Mammary epithelial cell (primary cell): ENCODE data around the gene ADAMTSL2.

Source experiments
- CTCF ChIP-seq, 2 donors: IDR thresholded peaks in 1 of 2; conservative IDR thresholded peaks in 1 of 2; 2 replicates each; pipeline ENCODE4 v1.5.1; 2011 to 2012; ENCODE audit warnings: inconsistent platforms in 2 of 2, low read length in 2 of 2, mild to moderate bottlenecking in 2 of 2, control low read depth in 1 of 2, low read depth in 1 of 2; ENCODE audit not compliant: insufficient read depth in 1 of 2; ENCODE audit errors: extremely low read depth in 1 of 2
- EZH2 ChIP-seq: IDR thresholded peaks from 2 replicates; pipeline ENCODE4 v1.6.1; 2012; ENCODE audit warnings: low read length, inconsistent platforms, borderline replicate concordance

- TF ChIP-seq CTCF (conservative IDR thresholded peaks at IDR 0.05 in 1 of 2, IDR thresholded peaks at IDR 0.05 in 1 of 2; ENCODE audit: extremely low read depth in 1 of 2, insufficient read depth in 1 of 2, low read depth in 1 of 2, low read length in 2 of 2) = no peak
- no peak for TF ChIP-seq EZH2
These were observed 84.2 kb downstream of the ADAMTSL2 start for GRCh38 chr9:133618726-133619125.
